Measurements from ENCODE around the gene PPOX. TPM values are rescaled to one million over a fixed set of nuclear protein-coding genes. Genes with fewer than 3 reads are reported as not detected.

The PPOX gene
- total and polyA plus RNA-seq, 2 experiments from 2014 or later: 26.5 to 39.6 TPM

- Mint-ChIP-seq H3K27ac (no peak overlapping the region), H3K27me3 (ENCODE audit: insufficient read depth, low read depth, poor library complexity) (peaks cover 4% of the 10 kb centered on the region), H3K4me1 (peaks cover 15% of the 10 kb centered on the region), H3K36me3 (ENCODE audit: low read depth) (peaks cover 46% of the 10 kb centered on the region), H3K4me3 (peak overlapping the region; percentile 98), H3K9me3 (no peaks in the 10 kb centered on the region)
- no peak for TF ChIP-seq ZNF331 (CRISPR knock-in tag; IDR thresholded peaks at IDR 0.05; ENCODE audit: low read depth)
- TF ChIP-seq JUNB (IDR thresholded peaks at IDR 0.05; ENCODE audit: unreplicated experiment): no peak
- TF ChIP-seq ZNF462 (CRISPR knock-in tag; IDR thresholded peaks at IDR 0.05): no peak
- peaks cover 17% of the 10 kb centered on the region for H3K36me3 ChIP-seq (ENCODE audit: insufficient read depth)
- DNase-seq (ENCODE audit: low spot score) (no peak), ATAC-seq (no peak)
- peaks cover 15% of the 10 kb centered on the region; the same call in 1 of the 2 replicates for H3K4me1 ChIP-seq (ENCODE audit: insufficient read depth)
- no peak overlapping the region for H2AFZ ChIP-seq
- H3F3A ChIP-seq (replicated peaks; ENCODE audit: low read depth): 0 out of 2 replicates have a peak, but pooled peaks cover 2% of the 10 kb centered on the region
- peaks cover 6% of the 10 kb centered on the region; the same call in 1 of the 2 replicates for H4K20me1 ChIP-seq (replicated peaks; ENCODE audit: insufficient read depth)
- no peaks in the 10 kb centered on the region for H3K27me3 ChIP-seq (ENCODE audit: insufficient read depth)
- no peak overlapping the region for H3K27ac ChIP-seq (ENCODE audit: low read depth)
- no peaks in the 10 kb centered on the region for H3K9me2 ChIP-seq (ENCODE audit: insufficient read depth)
- H3K4me3 ChIP-seq: peak overlapping the region; percentile 99
- peaks cover 8% of the 10 kb centered on the region for H3K79me2 ChIP-seq (replicated peaks; ENCODE audit: insufficient read depth)
- peak overlapping the region; percentile 100 for H3K4me2 ChIP-seq
These were observed 9.7 kb downstream of the PPOX start for GRCh38 chr1:161175771-161176453.

GRCh38 chr1:161176468-161177111 is 10.4 kb downstream of the PPOX start:
- Histone ChIP-seq H3K36me3 (ENCODE audit: insufficient read depth) (peaks cover 17% of the 10 kb centered on the region), H3K4me1 (ENCODE audit: insufficient read depth) (peaks cover 15% of the 10 kb centered on the region; the same call in 1 of the 2 replicates), H3K27ac (ENCODE audit: low read depth) (no peak overlapping the region), H4K20me1 (replicated peaks; ENCODE audit: insufficient read depth) (peaks cover 6% of the 10 kb centered on the region; the same call in 1 of the 2 replicates), H3K4me3 (peak overlapping the region; percentile 99), H3F3A (replicated peaks; ENCODE audit: low read depth) (no peaks in the 10 kb centered on the region), H3K9me2 (ENCODE audit: insufficient read depth) (no peaks in the 10 kb centered on the region), H2AFZ (peak overlapping the region; percentile 98), H3K27me3 (ENCODE audit: insufficient read depth) (no peaks in the 10 kb centered on the region), H3K4me2 (peak overlapping the region; percentile 100), H3K79me2 (replicated peaks; ENCODE audit: insufficient read depth) (peaks cover 8% of the 10 kb centered on the region)
- Mint-ChIP-seq H3K27me3 (ENCODE audit: insufficient read depth, low read depth, poor library complexity) (peaks cover 4% of the 10 kb centered on the region), H3K4me1 (peaks cover 15% of the 10 kb centered on the region), H3K9me3 (no peaks in the 10 kb centered on the region), H3K27ac (peak overlapping the region; percentile 99), H3K36me3 (ENCODE audit: low read depth) (peaks cover 40% of the 10 kb centered on the region), H3K4me3 (peak overlapping the region; percentile 98)
- peak; percentile 8; the same call in 1 of the 3 replicates for ATAC-seq
- no peak for DNase-seq (ENCODE audit: low spot score)
- no peak for TF ChIP-seq REST (IDR thresholded peaks at IDR 0.05; ENCODE audit: unreplicated experiment)
